GM12878 (cell line): Measurements from ENCODE around the gene ZNF467. TPM values are rescaled to one million over a fixed set of nuclear protein-coding genes. Genes with fewer than 3 reads are reported as not detected.

Experiments
- ATAC-seq: fragments of 200-7000 bp; cut with Tn5 transposase; 3 replicates; pipeline ENCODE4 v1.9.1; 2020; ENCODE audit warnings: mild to moderate bottlenecking, moderate library complexity
- BruUV-seq: library from RNA; stranded (reverse); fragments of 400-500 nt; replicated peaks from 2 replicates; lab custom pipeline; 2021; lab: Mats Ljungman, UMichigan
- CTCF ChIA-PET: fragments of 300-600 bp; sonication (Branson Sonifier 250); formaldehyde crosslinking; extraction: SDS; loops from one replicate; lab custom pipeline; 2021; ENCODE audit warnings: inconsistent platforms; lab: Yijun Ruan, JAX
- POLR2A ChIA-PET: fragments of 350-600 bp; formaldehyde crosslinking; extraction: SDS; loops from one replicate; lab custom pipeline; 2021; ENCODE audit warnings: inconsistent platforms; lab: Charles Lee
- RAD21 ChIA-PET: fragments of 300-600 bp; sonication (Branson Sonifier 250); formaldehyde crosslinking; loops from one replicate; lab custom pipeline; 2023; ENCODE audit warnings: antibody characterized with exemption; ENCODE audit not compliant: unreplicated experiment; lab: Charles Lee
- SMC1A ChIA-PET: fragments of 300-600 bp; sonication (Branson Sonifier 250); formaldehyde crosslinking; loops from one replicate; lab custom pipeline; 2023; ENCODE audit not compliant: unreplicated experiment, uncharacterized antibody; lab: Charles Lee
- DNase-seq: peaks from one replicate; pipeline ENCODE4 v3.0.0-alpha.2; 2011; ENCODE audit warnings: low read depth, low spot score
- FAIRE-seq: peaks from 3 replicates; lab custom pipeline; 2011; peaks lifted over from hg19 to GRCh38; lab: Jason Lieb, UNC
- H2AFZ ChIP-seq: 2 replicates; pipeline ENCODE4 v1.6.0; 2011; ENCODE audit warnings: low read depth, low read length, control low read depth; ENCODE audit not compliant: control insufficient read depth
- H3K27ac ChIP-seq: 2 replicates; pipeline ENCODE4 v1.5.1; 2011; ENCODE audit warnings: control low read depth; ENCODE audit not compliant: control insufficient read depth, insufficient read depth
- H3K27me3 ChIP-seq, 2 experiments: replicated peaks in 1 of 2; 2 replicates each; pipeline versions ENCODE4 v1.6.0 to v1.6.1; 2011; ENCODE audit warnings: low read length in 1 of 2; ENCODE audit not compliant: control insufficient read depth in 2 of 2, insufficient read depth in 2 of 2
- H3K36me3 ChIP-seq, 2 experiments: 2 replicates each; pipeline ENCODE4 v1.5.1; 2011; ENCODE audit warnings: low read length in 1 of 2; ENCODE audit not compliant: control insufficient read depth in 2 of 2, insufficient read depth in 2 of 2
- H3K4me1 ChIP-seq: 2 replicates; pipeline ENCODE4 v1.6.1; 2011; ENCODE audit warnings: mild to moderate bottlenecking, low read length, moderate library complexity, mixed read lengths; ENCODE audit not compliant: control insufficient read depth, insufficient read depth
- H3K4me2 ChIP-seq: 2 replicates; pipeline ENCODE4 v1.6.0; 2011; ENCODE audit warnings: control low read depth; ENCODE audit not compliant: control insufficient read depth, insufficient read depth
- H3K4me3 ChIP-seq: fragments of 200-600 bp; sonication (generic); 2 replicates; pipeline ENCODE4 v1.5.1; 2016
- H3K79me2 ChIP-seq: 2 replicates; pipeline ENCODE4 v1.6.0; 2011; ENCODE audit warnings: low read length; ENCODE audit not compliant: control insufficient read depth, insufficient read depth
- H3K9ac ChIP-seq: 2 replicates; pipeline ENCODE4 v1.8.0; 2011; ENCODE audit warnings: low read length, control low read depth, mixed read lengths; ENCODE audit not compliant: control insufficient read depth, insufficient read depth
- H3K9me3 ChIP-seq: replicated peaks from 3 replicates; pipeline ENCODE4 v1.5.1; 2011; ENCODE audit warnings: mild to moderate bottlenecking, low read length; ENCODE audit not compliant: control insufficient read depth, insufficient read depth
- H4K20me1 ChIP-seq: 2 replicates; pipeline ENCODE4 v1.6.0; 2011; ENCODE audit not compliant: control insufficient read depth, insufficient read depth
- BHLHE40 ChIP-seq, 2 experiments: fragments of 450-650 bp in 1 of 2; IDR thresholded peaks; 2 replicates each; pipeline ENCODE4 v1.6.1; 2011 to 2017; ENCODE audit warnings: low read depth in 2 of 2, borderline replicate concordance in 1 of 2, improper control_type of control experiment in 1 of 2, low read length in 1 of 2, mild to moderate bottlenecking in 1 of 2
- CHD4 ChIP-seq: fragments of 200-600 bp; sonication (generic); IDR thresholded peaks from 2 replicates; pipeline ENCODE4 v1.6.1; 2016; ENCODE audit warnings: mild to moderate bottlenecking
- HDAC6 ChIP-seq: fragments of 200-600 bp; sonication (generic); IDR thresholded peaks from one replicate; pipeline ENCODE4 v1.8.0; 2017; ENCODE audit warnings: antibody characterized with exemption; ENCODE audit not compliant: unreplicated experiment
- IKZF1 ChIP-seq: fragments of 450-650 bp; conservative IDR thresholded peaks from 2 replicates; pipeline ENCODE4 v1.6.1; 2017; ENCODE audit warnings: antibody characterized with exemption, mild to moderate bottlenecking
- NFXL1 ChIP-seq: fragments of 450-650 bp; IDR thresholded peaks from 2 replicates; pipeline ENCODE4 v1.6.1; 2017; ENCODE audit warnings: antibody characterized with exemption, mild to moderate bottlenecking, borderline replicate concordance
- POU2F2 ChIP-seq: IDR thresholded peaks from 3 replicates; pipeline ENCODE4 v1.6.1; 2011; ENCODE audit warnings: low read depth, mild to moderate bottlenecking, low read length, borderline replicate concordance
- RAD51 ChIP-seq: fragments of 450-650 bp; IDR thresholded peaks from 2 replicates; pipeline ENCODE4 v1.6.1; 2016; ENCODE audit warnings: moderate library complexity, mild to moderate bottlenecking, inconsistent platforms
- RB1 ChIP-seq: fragments of 450-650 bp; formaldehyde crosslinking; IDR thresholded peaks from 2 replicates; pipeline ENCODE4 v1.6.1; 2017; ENCODE audit warnings: mild to moderate bottlenecking, borderline replicate concordance
- TARDBP ChIP-seq: IDR thresholded peaks from 2 replicates; pipeline ENCODE4 v1.6.1; 2016; ENCODE audit warnings: borderline replicate concordance
- ZNF24 ChIP-seq: fragments of 450-650 bp; IDR thresholded peaks from 2 replicates; pipeline ENCODE4 v1.6.1; 2017; ENCODE audit warnings: antibody characterized with exemption, mild to moderate bottlenecking
- ZNF622 ChIP-seq: fragments of 450-650 bp; IDR thresholded peaks from 2 replicates; pipeline ENCODE4 v1.6.1; 2017; ENCODE audit warnings: mild to moderate bottlenecking, inconsistent platforms
- ZZZ3 ChIP-seq: IDR thresholded peaks from 2 replicates; pipeline ENCODE4 v1.6.1; 2011; ENCODE audit warnings: low read depth; ENCODE audit not compliant: control insufficient read depth, insufficient read length
- WGBS: methylation state at CpG from one replicate; pipeline ENCODE4 v1.1.6; 2016; ENCODE audit warnings: low lambda C conversion rate; ENCODE audit not compliant: insufficient replicate concordance, insufficient coverage; ENCODE audit errors: missing lambda C conversion rate; 5-methylcytosine and 5-hydroxymethylcytosine counted together
- in situ Hi-C: fragments of 300-500 bp; cut with MboI; formaldehyde crosslinking; loops from 9 replicates; pipeline ENCODE4 v1.14.3; 2018; ENCODE audit warnings: mixed read lengths
- intact Hi-C: fragments of 100-400 bp; cut with micrococcal nuclease; formaldehyde crosslinking; loops from one replicate; pipeline ENCODE4 v1.14.2; 2022; ENCODE audit not compliant: unreplicated experiment
- polyA plus RNA-seq, 11 experiments: library from polyadenylated mRNA; depleted of rRNA in 4 of 11; unstranded in 6 of 11; stranded (reverse) in 5 of 11; fragments of >200 nt; fragmentation: Nextera tagmentation in 4 of 11; fragmentation: Illumina TruSeq in 1 of 11; extraction: Ambion mirVana in 4 of 11; extraction: Trizol in 1 of 11; gene quantifications; 1 replicate in 1 of 11; 2 replicates in 10 of 11; pipeline versions ENCODE4 v1.2.1 to v1.2.3, GENCODE V29; 2011 to 2016; ENCODE audit warnings: inconsistent platforms in 2 of 11, missing spikeins in 2 of 11, low read depth in 1 of 11
- total RNA-seq, 4 experiments: library from RNA; depleted of rRNA in 3 of 4; stranded (reverse); fragments of >200 nt in 3 of 4; fragmentation: Illumina TruSeq in 1 of 4; extraction: Trizol in 1 of 4; gene quantifications; 2 replicates each; pipeline versions ENCODE4 v1.2.1 to v1.2.3, GENCODE V29; 2013 to 2021
- TF ChIP-seq, protein P1 (sequence below): IDR thresholded peaks from 2 replicates; pipeline ENCODE4 v1.6.1; 2012; ENCODE audit warnings: mild to moderate bottlenecking, low read depth, low read length
- TF ChIP-seq, protein P2 (sequence below): fragments of 450-650 bp; IDR thresholded peaks from 2 replicates; pipeline ENCODE4 v1.6.1; 2014; ENCODE audit warnings: mild to moderate bottlenecking

ZNF467 gene
- total and polyA plus RNA-seq, 10 of the 15 experiments (the other 5 are each of a cell fraction or from before 2014, with no cell fraction given), result not detected

DNA sequence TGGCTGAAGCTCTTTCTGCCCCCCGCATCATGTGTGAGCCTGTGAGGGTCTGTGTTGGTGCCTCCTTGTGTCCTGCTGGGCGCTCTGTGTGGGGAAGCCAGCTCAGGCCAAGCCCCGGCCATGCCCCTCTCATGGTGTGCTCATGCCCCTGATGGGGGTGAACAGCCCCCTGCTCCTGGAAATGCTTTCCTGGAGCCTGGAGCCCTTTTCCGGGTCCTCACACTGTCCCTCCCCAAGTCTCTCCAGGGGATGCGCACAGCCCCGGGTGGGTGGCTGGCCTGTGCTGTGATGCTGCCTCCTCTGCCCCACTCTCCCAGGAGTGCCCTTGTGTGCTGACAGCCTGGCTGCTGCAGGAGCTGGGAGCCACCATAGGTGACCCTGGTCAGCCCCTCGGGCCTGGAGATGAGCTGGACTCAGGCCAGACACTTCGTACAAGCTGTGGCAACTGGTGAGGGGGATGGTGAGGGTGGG is 43.9 kb upstream of the ZNF467 start:
- H3K4me1 ChIP-seq, result no peaks in the 10 kb centered on the region
- no peaks in the 10 kb centered on the region for H3K36me3 ChIP-seq
- WGBS, result 48% methylated on average over 8 of the region's 8 CpGs
- H3K4me2 ChIP-seq, result no peak overlapping the region
- ChIA-PET RAD21 (no interaction called here), CTCF (no interaction called here), POLR2A (no interaction called here), SMC1A (no interaction called here)
- no peak overlapping the region for H3K4me3 ChIP-seq
- no peak overlapping the region for H3K9ac ChIP-seq
- BruUV-seq, result no TSS peak
- no peak for DNase-seq
- no peaks in the 10 kb centered on the region for H3K79me2 ChIP-seq
- no peak overlapping the region for H2AFZ ChIP-seq
- TF ChIP-seq, protein P1, sequence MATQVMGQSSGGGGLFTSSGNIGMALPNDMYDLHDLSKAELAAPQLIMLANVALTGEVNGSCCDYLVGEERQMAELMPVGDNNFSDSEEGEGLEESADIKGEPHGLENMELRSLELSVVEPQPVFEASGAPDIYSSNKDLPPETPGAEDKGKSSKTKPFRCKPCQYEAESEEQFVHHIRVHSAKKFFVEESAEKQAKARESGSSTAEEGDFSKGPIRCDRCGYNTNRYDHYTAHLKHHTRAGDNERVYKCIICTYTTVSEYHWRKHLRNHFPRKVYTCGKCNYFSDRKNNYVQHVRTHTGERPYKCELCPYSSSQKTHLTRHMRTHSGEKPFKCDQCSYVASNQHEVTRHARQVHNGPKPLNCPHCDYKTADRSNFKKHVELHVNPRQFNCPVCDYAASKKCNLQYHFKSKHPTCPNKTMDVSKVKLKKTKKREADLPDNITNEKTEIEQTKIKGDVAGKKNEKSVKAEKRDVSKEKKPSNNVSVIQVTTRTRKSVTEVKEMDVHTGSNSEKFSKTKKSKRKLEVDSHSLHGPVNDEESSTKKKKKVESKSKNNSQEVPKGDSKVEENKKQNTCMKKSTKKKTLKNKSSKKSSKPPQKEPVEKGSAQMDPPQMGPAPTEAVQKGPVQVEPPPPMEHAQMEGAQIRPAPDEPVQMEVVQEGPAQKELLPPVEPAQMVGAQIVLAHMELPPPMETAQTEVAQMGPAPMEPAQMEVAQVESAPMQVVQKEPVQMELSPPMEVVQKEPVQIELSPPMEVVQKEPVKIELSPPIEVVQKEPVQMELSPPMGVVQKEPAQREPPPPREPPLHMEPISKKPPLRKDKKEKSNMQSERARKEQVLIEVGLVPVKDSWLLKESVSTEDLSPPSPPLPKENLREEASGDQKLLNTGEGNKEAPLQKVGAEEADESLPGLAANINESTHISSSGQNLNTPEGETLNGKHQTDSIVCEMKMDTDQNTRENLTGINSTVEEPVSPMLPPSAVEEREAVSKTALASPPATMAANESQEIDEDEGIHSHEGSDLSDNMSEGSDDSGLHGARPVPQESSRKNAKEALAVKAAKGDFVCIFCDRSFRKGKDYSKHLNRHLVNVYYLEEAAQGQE, result no peak
- no peak for TF ChIP-seq HDAC6
- TF ChIP-seq, protein P2, sequence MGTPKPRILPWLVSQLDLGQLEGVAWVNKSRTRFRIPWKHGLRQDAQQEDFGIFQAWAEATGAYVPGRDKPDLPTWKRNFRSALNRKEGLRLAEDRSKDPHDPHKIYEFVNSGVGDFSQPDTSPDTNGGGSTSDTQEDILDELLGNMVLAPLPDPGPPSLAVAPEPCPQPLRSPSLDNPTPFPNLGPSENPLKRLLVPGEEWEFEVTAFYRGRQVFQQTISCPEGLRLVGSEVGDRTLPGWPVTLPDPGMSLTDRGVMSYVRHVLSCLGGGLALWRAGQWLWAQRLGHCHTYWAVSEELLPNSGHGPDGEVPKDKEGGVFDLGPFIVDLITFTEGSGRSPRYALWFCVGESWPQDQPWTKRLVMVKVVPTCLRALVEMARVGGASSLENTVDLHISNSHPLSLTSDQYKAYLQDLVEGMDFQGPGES, result no peak
- TF ChIP-seq RB1, result no peak
- TF ChIP-seq BHLHE40 (IDR thresholded peaks at IDR 0.05; ENCODE audit: borderline replicate concordance in 1 of 2, low read depth in 2 of 2, low read length in 1 of 2), result no peak
- TF ChIP-seq ZZZ3, result no peak
- no peak for TF ChIP-seq ZNF622
- TF ChIP-seq NFXL1, result no peak
- no peak for TF ChIP-seq RAD51
- TF ChIP-seq CHD4, result no peak
- no peak for TF ChIP-seq TARDBP
- TF ChIP-seq POU2F2, result no peak
- no peak for TF ChIP-seq ZNF24
- no peak for TF ChIP-seq IKZF1
- TF ChIP-seq, all 136 proteins: peak for 0
- no peaks in the 10 kb centered on the region for H4K20me1 ChIP-seq
- in situ Hi-C loops (no loop called here), intact Hi-C loops (no loop called here)
- H3K27me3 ChIP-seq, result no peaks in the 10 kb centered on the region; a peak in 2 of 4 replicates
- no peak for ATAC-seq
- no peaks in the 10 kb centered on the region for H3K9me3 ChIP-seq
- no peak overlapping the region for H3K27ac ChIP-seq
- no peak for FAIRE-seq
